COLO668 (cell line): Measurements from ENCODE around the gene HDDC2.

Experiments used
- DNase-seq: peaks from one replicate; lab custom pipeline; 2025; ENCODE audit not compliant: unreplicated experiment; lab: John Stamatoyannopoulos, UW

HDDC2 gene

DNA sequence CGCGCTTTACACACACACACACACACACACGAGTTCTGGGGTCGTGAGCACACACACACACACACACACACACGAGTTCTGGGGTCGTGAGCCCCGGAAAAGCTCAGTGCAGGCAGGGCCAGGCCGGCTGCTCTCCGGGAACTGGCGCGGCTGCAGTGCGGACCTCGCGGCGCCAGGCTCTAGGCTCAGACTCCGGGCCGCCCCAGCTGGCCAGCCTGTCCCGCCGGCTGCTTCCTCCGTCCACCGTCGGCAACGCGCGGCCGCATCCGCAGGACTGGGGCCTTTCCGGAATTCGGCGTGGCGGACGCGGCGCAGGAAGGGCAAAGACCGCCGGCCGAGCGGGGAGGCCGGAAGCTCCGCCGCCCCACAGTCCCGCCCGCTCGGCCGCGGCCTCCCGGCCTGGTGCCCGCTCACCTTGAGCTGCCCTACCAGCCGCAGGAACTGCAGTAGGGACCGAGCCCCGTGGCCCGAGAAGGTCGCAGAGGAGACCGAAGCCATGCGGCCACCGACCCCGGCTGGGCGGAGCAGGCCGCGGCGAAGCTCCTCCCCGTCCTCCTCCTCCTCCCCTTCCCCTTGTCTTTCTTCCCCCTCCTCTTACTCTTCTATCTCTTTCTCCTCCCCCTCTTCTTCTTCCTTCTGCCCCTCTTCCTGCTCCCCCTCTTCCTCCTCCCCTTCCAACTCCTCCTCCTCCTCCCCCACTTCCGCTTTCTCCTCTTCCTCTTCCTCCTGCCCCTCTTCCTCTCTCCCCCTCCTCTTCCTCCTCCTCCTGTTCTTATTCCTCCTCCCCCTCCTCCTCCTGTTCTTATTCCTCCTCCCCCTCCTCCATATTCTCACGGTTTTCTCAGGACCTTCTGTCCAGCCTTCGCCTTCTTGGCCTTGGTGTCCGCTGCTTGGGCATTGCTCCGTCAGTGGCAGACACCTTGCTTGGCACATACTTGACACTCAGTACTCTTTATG, at the start of gene HDDC2:
Gene HDDC2 (minus strand): TSS at position 533 of the 957 bp plus-strand sequence. CDS start 35 bp downstream, at position 498.
- DNase-seq, result peak; percentile 78

DNA sequence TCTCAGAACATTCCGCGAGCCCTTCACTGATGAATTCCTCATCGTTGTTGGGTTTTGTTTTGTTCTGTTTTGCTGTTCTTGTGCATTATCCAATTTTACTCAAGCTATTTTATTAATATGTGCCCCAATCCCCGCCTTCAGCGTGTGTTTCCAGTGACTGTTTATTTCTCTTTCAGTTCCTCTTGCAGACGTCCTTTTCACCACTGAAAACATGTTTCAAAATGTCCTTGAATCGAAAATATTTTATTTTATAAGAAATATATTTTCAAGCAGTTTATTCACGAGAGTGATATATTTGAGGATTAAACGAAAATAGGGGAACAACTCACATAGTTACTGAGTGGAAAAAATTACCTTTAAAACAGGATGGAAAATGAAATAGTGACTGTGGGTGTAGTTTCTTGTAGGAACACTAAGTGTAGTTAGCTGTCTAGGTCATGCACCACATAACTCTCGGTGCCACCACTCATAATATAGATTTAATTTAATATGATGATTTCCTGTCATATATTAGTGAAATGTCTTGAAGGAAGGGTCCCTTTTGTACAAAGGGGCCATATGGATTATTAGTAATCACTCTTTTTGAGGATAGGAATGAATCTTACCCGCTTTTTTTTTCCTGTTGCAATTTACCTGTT, 45.3 kb upstream of the HDDC2 start:
- DNase-seq, result no peak

DNA sequence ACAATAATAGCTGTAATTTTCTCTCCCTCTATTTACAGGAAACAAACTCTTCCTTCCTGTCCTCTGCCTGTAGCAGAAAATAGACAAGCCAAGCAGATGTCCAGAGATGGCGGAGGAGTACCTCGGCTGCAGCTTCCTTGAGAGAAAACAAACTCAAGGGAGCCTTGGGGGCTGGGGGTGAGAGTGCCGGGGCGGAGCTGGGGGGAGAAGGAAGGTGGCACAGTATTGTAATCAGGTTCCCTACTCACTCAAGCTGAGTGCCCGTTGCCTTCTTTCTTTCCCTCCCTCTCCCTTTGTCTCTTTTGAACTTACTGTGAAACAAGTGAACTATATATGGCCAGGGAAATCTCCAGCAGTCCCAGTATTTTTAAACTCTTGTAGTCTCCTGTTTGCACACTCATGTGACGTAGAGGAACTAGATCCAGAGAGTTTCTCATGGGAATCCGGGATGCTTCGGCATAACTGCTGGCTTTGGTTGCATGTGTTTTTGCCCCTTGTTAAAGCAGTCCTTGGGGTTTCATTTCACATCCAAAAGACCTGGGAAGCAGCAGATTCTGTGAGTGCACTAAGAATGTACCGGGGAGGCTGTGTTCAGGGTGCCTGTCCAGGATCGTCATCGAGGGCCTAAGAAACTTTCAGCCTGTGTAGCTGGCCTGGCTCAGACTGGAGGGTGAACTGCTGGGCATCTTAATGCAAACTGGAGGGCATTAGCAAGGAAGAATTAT, 44.6 kb upstream of the HDDC2 start:
- no peak for DNase-seq

DNA sequence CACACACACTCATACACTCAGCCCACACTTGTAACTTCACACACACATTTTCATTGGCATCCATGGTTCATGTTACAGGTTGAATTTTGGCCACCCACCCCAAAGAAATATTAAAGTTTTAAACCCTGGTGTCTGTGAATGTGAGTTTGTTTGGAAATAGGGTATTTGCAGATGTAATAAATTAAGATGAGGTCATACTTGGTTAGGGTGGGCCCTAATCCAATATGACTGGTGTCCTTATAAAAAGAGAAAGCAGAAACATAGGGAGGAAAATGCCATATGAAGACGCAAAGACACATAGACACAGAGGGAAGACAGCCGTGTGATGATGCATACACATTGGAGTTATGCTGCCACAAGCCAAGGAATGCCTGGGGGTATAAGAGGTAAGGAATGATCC, 39.7 kb upstream of the HDDC2 start:
- DNase-seq, result no peak

- no peak for DNase-seq
These were observed 39.2 kb upstream of the HDDC2 start for GRCh38 chr6:125340991-125341390.

DNA sequence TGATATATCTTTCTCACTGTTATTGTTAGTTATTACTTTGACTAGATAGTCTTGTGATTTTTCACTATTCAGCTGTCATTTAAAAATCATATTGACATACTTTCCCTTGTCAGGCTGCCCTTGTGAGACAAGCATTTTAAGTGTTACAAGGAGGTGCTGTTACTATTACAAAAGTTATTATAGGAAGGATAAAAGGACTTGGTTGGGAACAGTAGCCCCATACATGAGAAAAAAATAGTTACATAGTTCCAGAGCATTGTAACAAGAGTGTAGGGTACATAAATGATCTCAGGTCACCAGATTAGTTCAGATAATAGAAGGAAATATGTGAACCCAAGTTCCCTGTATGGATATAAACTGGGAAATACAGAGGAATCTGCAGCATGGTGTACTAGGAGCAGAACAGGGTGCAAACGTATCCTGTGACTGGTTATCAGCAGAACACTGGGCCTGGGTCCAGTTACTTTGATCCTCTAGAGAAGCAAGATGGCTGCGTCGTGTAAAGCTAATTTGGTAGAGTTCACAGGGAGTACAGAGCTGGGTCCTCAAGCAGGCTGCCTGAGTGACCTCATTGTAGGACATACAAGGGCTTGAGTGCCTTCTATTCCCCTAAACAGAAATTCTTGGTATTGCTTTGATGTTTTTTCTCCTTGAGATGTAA, 38.5 kb upstream of the HDDC2 start:
- DNase-seq, result no peak

- no peak for DNase-seq
These were observed 37.9 kb upstream of the HDDC2 start for GRCh38 chr6:125339653-125340052.

DNA sequence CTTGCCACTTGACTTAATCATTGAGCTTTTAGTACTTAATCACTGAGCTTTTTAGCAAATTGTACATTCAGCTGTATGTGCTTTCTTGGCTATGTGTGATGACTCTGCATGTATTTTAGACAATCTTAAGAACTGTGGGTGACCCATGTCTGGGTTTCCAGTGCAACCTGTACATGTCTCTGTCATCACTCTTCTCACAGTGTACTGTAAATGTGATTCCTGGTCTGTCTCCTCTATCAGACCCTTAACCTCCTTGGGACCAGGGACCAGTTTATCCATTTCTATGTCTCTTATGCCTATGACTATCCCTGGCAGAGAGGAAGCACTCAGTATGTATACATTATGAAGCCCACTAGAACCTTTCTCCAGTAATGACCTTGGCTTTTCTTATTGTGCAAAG, 36.6 kb upstream of the HDDC2 start:
- no peak for DNase-seq

DNA sequence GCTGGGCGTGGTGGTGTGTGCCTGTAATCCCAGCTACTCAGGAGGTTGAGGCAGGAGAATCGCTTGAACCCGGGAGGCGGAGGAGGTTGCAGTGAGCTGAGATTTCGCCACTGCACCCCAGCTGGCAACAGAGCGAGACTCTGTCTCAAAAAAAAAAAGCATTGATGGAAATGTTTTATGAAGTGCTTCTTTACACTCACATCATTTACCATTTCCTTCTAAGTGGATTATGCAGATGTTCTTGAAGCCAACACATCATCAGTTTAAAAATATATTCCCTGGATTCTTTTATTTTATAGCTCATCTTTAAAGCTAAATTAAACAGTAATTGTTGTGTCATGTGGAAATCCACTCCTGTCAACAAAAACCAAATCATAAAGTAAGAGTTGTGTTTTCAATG, 35.9 kb upstream of the HDDC2 start:
- DNase-seq, result no peak

GRCh38 chr6:125332664-125333063, 30.9 kb upstream of the HDDC2 start:
- DNase-seq, result no peak

DNA sequence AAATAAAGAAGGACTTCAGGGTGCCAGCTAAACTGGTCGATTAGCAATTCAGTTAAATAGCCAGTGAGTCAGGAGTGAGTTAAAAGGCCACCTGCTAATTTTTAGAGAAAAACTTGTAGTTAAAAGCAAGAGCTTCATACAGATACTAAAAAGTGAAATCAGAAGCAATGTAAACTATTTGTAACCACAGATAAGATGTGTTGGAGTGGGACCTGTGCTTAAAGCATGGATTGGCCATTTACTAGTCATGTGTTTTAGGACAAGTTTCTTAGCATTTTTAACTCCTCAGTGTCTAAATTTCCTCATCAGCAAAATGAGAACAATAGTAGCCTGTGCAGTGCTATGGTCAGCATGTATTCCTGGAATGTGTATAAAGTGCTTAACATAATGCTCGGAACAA, 23.8 kb upstream of the HDDC2 start:
- no peak for DNase-seq

- no peak for DNase-seq
These were observed 21.6 kb upstream of the HDDC2 start for GRCh38 chr6:125323376-125323775.

- no peak for DNase-seq
These were observed 14.9 kb upstream of the HDDC2 start for GRCh38 chr6:125316621-125317020.

DNA sequence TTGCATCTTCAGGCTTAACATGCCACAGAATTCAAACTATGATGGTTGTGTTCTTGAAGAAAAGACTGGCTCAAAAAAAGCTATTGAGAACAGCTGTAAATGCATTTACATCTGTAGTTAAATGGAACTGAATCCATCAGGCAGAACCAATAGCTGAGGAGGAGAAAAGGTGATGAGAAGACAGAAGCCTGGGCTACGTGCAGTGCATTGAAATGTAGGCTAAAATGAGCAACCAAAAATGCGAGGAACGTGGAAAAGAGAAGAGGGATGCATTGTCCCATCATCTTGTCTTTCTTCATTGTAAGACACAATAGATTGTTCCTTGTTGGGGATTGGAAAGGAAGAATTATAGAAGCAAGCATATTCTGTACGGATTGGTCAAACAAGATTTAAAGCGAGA, 13.8 kb upstream of the HDDC2 start:
- no peak for DNase-seq

- DNase-seq, result peak; percentile 52
These were observed 12.3 kb upstream of the HDDC2 start for GRCh38 chr6:125314009-125314581.

GRCh38 chr6:125312950-125313349, 11.2 kb upstream of the HDDC2 start:
- no peak for DNase-seq

GRCh38 chr6:125312478-125312877, 10.7 kb upstream of the HDDC2 start:
- DNase-seq, result no peak

DNA sequence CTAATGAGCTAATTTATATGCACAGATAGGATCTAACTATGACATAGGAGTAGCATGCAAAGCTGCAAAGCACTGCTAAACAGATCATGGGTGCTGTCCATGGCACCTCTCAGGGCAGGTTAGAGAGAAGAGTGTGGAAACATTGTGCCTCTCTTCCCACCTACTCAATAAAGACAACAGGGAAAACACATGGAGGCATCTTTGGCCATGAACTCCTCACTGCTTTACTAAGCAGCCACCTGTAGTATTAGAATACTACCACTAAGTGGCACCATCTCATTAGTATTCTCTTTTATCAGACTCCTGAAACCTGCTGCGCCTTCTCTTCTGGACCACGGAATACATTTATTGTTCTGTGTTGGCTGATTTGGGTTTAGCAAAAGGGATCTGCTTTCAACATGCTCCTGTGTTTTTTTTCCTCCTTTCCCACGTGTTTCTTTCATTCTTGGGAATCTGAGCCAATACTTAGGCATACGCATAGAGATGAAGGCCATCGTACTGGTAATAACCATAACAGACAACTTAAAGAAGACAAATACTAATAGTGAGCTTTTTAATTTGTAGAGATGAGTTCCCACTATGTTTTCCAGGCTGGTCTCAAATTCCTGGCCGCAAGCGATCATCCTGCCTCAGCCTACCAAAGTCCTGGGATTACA, 9.4 kb upstream of the HDDC2 start:
- DNase-seq, result peak; percentile 10

GRCh38 chr6:125307964-125308615, 6.3 kb upstream of the HDDC2 start:
- no peak for DNase-seq
